Urothelium cell line (cell line): ENCODE measurements around the gene CA9.
"Not testable (repeated sequence)": the region's sequence is repeated elsewhere in the genome, so short reads cannot be mapped to it uniquely, and the experiment has no call there.

Experiments
- DNase-seq: peaks from one replicate; pipeline ENCODE4 v3.0.0; 2011; ENCODE audit warnings: low spot score, mixed read lengths
- FAIRE-seq: peaks from 2 replicates; lab custom pipeline; 2011; peaks lifted over from hg19 to GRCh38; lab: Jason Lieb, UNC

The CA9 gene

DNA sequence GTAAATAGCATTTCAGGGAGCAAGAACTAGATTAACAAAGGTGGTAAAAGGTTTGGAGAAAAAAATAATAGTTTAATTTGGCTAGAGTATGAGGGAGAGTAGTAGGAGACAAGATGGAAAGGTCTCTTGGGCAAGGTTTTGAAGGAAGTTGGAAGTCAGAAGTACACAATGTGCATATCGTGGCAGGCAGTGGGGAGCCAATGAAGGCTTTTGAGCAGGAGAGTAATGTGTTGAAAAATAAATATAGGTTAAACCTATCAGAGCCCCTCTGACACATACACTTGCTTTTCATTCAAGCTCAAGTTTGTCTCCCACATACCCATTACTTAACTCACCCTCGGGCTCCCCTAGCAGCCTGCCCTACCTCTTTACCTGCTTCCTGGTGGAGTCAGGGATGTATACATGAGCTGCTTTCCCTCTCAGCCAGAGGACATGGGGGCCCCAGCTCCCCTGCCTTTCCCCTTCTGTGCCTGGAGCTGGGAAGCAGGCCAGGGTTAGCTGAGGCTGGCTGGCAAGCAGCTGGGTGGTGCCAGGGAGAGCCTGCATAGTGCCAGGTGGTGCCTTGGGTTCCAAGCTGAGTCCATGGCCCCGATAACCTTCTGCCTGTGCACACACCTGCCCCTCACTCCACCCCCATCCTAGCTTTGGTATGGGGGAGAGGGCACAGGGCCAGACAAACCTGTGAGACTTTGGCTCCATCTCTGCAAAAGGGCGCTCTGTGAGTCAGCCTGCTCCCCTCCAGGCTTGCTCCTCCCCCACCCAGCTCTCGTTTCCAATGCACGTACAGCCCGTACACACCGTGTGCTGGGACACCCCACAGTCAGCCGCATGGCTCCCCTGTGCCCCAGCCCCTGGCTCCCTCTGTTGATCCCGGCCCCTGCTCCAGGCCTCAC is at the start of gene CA9:
Gene CA9, plus strand, starts transcription at position 797 of the 893 bp plus-strand sequence. Its CDS starts 32 bp downstream, at position 829.
- no peak for FAIRE-seq

GRCh38 chr9:35627575-35627974 is 46.2 kb upstream of the CA9 start:
- DNase-seq = no peak
- no peak for FAIRE-seq

More for the DNA sequence above, at the start of gene CA9:
- DNase-seq = peak; percentile 44

DNA sequence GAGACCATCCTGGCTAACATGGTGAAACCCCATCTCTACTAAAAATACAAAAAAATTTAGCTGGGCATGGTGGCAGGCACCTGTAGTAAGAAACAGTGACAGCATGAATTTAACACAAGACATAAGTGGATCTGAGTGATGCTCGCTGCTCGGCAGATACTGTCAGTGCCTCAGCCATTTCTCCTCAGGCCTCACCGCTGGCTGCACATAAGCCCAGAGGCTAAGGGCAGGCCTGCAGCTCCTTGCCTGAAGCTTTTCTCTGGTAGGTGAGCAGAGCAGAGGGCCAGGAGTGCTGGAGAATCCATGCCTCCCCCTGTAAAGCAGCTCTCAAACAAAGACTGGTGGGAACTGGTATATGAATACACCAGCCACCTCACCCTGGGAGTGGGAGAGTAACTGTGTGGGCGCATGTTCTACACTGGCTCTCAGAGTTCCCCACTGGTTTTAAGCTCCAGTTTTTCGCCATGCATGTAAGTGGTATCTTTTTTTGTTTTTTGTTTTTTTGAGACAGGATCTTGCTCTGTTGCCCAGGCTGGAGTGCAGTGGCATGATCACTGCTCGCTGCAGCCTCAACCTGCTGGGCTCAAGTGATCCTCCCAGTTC is 45.2 kb upstream of the CA9 start:
- FAIRE-seq (no peak), DNase-seq (no peak)

DNA sequence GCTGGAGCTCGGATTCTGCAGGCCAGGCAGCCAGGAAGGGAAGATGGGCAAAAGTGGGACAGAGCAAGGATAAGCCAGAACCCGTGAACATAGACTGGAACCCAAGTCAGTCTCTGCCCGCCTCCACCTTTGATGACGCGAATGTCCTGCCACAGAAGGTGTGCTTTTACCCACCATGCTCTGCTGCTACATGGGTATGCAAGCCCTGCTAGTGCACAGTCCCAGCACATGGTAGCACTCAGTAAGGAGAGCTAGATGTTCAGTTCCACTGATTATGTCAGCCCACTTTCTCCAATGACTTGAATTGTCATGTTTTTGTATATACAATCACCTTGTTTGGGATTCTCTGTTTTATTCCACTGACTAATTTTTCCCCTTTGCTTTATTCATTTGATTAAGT is 44.1 kb upstream of the CA9 start:
- no peak for FAIRE-seq
- no peak for DNase-seq

- FAIRE-seq (no peak), DNase-seq (no peak)
Observed at GRCh38 chr9:35635730-35636129, 38.0 kb upstream of the CA9 start.

DNA sequence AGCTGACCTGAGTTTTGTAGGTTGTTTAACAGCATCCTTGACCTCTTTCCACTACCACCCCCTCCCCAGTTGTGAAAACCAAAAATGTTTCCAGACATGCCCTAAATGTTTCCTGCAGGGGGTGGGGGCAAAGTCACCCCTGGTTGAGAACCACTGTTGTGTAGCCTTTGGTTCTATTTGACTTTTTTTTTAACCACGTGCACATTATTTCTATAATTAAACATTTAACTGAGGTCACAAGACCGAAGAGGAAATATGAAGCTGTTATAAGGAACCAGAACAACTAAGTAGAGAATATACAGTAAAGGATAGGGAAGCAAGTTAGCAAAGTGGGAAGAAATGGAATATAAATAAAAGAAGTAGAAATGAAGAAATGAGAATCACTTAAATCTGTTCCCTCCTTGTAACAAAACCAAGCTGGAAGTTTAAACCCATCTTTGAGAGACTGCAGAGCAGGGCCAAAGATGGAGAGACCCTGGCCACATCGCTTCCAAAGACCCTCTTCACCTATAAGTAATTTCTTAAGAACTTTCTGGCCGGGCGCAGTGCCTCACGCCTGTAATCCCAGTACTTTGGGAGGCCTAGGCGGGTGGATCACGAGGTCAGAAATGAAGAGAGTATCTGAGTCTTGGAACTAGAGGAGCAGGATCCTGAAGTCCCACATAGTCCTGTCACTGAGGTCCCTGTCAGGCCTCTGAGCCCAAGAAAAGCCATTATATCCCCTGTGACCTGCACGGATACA is 37.4 kb upstream of the CA9 start:
- no peak for FAIRE-seq

DNA sequence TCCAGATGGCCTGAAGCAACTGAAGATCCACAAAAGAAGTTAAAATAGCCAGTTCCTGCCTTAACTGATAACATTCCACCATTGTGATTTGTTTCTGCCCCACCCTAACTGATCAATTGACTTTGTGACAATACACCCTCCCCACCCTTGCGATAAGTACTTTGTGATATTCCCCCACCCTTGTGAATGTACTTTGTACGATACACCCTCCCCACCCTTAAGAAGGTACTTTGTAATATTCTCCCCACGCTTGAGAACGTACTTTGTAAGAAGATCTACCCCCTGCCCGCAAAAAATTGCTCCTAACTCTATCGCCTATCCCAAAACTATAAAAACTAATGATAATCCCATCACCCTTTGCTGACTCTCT is 36.9 kb upstream of the CA9 start:
- not testable (repeated sequence) for DNase-seq, FAIRE-seq

More for the DNA sequence above, 37.4 kb upstream of the CA9 start:
- no peak for DNase-seq

DNA sequence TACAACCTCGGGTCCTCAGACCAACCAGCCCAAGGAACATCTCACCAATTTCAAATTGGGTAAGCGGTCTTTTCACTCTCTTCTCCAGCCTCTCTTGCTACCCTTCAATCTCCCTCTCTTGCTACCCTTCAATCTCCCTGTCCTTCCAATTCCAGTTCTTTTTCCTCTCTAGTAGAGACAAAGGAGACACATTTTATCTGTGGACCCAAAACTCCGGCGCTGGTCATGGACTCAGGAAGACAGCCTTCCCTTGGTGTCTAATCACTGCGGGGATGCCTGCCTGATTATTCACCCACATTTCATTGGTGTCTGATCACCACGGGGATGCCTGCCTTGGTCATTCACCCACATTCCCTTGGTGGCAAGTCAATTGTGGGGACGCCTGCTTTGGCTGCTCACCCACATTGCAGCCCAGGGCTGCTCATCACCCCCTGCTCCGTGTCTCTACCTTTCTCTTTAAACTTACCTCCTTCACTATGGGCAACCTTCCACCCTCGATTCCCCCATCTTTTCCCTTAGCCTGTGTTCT is 36.2 kb upstream of the CA9 start:
- not testable (repeated sequence) for FAIRE-seq, DNase-seq

GRCh38 chr9:35638751-35639150 is 35.0 kb upstream of the CA9 start:
- FAIRE-seq, DNase-seq: not testable (repeated sequence)

- not testable (repeated sequence) for DNase-seq, FAIRE-seq
Observed at GRCh38 chr9:35639225-35639624, 34.5 kb upstream of the CA9 start.

DNA sequence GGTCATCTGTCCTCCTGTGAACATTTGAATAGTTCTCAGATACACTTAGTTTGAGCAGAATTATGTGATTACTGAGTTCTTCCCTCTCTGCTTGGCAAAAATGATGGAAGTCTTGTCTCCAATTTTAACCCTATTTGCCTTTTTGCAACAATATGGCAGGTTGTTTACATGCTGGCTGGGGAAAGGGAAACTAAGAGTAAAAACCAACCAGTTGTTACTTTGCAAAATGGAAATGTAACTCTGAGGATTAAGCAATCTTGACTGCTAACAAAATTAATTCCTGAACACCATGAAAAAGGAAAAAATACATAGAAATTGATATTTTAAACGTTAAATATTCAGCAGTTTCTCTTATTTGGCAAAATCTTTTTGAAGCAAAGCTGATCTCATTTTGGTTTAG is 34.1 kb upstream of the CA9 start:
- FAIRE-seq (no peak), DNase-seq (no peak)

DNA sequence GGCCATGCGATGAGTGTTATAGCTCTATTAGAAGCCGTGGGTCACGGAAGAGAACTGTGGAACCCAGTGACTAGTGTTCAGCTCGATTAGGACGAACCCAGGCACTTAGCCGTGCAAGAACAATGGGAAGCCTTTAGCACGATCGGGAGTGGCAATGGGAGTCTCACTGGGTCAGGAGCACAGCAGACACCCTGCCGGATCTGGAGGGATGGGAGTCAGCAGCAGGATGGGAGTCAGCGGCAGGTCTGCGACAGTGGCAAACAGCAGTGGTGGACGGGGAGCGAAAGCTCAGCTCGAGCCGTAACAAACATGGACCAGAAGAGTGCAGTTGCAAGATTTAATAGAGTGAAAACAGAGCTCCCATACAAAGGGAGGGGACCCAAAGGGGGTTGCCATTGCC is 33.3 kb upstream of the CA9 start:
- not testable (repeated sequence) for FAIRE-seq, DNase-seq

- not testable (repeated sequence) for DNase-seq, FAIRE-seq
Observed at GRCh38 chr9:35641478-35641877, 32.2 kb upstream of the CA9 start.

DNA sequence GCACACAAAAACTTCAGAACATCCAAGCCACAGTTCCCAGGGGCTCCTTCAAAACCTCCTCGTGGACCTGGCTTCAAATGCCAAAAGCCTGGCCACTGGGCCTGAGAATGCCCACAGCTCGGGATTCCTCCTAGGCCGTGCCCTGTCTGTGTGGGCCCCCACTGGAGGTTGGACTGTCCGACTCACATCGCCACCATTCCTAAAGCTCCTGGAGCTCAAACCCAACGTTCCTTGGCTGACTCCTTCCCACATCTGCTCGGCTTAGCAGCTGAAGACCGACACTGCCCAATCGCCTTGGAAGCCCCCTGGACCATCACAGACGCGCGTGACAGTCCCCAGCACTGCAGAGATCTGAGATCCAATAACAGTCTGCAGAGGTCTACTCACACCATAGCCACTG is 30.7 kb upstream of the CA9 start:
- FAIRE-seq (no peak), DNase-seq (no peak)

DNA sequence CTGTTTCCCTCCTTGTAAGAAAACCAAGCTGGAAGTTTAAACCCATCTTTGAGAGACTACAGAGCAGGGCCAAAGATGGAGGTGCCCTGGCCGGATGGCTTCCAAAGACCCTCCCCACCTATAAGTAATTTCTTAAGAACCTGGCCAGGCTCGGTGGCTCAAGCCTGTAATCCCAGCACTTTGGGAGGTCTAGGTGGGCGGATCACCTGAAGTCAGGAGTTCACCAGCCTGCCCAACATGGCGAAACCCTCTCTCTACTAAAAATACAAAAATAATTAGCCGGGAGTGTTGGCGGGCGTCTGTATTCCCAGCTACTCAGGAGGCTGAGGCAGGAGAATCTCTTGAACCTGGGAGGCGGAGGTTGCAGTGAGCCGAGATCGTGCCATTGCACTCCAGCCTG is 28.0 kb upstream of the CA9 start:
- not testable (repeated sequence) for FAIRE-seq, DNase-seq

DNA sequence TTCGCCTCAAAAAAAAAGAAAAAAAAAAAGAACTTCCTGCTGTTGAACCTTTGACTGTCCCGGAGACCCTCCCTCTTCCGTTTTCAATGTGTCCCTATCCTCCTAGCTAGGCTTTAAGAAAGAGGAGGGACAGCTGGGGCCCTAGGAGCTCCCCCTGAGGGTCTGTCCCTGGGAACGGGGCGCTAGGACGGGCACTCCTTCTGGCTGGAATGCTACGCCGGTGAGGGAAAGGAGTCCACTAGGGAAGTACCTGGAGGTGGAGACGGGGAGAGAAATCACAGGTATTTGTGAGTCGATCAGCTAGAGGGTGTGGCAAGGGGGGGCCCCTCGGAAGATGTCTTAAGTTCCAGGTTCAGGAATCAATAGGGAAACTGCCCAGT is 27.6 kb upstream of the CA9 start:
- FAIRE-seq (no peak), DNase-seq (peak; percentile 67)

DNA sequence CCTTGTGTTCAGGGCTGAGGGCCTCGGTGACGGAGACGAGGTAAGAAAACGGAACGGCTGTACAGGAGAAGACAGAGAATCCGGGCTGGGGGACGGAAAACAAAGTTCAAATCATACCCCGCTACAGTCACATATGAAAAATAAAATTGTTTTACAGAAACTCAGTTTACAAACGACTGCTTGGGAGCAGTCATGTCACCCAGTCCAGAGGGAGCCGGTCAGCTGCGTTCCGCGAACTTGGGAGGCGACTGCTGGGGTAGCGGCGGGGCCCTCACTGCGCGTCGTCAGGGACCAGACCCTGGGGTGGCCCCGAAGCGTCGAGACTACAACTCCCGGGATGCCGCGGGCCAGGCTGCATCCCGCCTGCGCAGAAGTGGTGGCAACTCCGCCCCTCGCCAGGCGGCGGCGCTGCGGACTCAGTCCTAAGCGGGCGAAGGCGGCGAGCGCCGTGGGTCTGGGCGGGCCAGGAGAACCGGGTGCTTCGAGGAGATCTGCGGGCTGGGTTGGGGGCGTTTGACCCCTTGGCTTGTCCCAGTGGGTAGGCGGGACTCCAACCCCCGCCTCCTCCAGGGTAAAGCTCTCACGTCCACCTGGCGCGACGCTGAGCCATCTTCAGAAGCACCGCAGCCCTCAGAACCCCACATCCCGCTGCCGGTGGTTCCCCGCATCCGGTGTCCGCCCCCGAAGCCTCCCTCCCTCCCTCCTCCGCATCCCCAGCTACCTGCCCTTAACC is 27.0 kb upstream of the CA9 start:
- FAIRE-seq = peak; percentile 76
- DNase-seq = peak; percentile 97

- FAIRE-seq (no peak), DNase-seq (no peak)
Observed at GRCh38 chr9:35649431-35650340, 24.0 kb upstream of the CA9 start.

DNA sequence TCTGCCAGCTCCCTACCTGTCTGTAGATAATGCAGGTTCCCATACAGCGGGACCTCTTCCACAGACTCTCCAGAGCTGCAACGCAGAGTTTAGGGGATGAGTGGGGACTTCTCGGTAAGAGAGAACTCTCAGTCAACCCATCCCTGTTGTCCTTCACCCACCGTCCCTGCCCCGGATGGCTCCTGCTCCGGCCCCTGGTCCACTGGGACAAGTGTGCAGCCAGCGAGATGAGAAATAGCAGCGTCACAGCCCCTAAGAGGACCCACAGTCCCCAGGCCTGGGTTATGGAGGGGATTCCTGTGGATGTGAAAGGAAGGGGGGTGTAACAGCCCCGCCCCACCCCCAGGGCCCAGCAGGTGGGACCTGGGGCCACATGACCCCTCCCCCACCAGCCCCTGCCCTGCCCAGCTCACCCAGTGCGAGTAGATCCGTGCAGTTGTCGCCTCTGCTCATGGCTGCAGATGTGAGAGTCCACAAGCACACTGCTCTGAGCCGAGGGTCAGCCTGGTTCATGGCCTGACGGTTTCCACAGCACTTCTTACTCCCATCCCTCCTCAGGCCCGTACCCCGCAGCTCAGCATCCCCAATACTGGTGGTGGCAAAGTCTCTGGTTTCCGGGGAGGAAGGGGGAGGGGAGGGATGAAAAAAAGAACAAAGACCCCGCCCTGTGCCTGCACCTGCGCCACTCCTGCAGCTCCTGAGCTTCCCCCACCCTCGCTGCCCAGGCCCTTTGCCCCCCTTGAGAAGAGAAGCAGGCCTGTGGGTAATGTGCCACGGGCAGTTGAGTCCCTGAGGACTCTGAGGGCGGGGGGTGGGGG is 23.2 kb upstream of the CA9 start, which contains the start of gene SIT1:
Gene SIT1, minus strand, starts transcription at position 591 of the 818 bp plus-strand sequence. Its CDS starts 78 bp downstream, at position 513.
- FAIRE-seq (no peak), DNase-seq (no peak)
